K562 (cell line): ENCODE measurements around the gene FCHO1. TPM values are rescaled to one million over a fixed set of nuclear protein-coding genes. Genes with fewer than 3 reads are reported as not detected.

Experiments
- ETV6 ChIP-seq, 3 experiments: fragments of 150-350 bp in 1 of 3; sonication (generic) in 1 of 3; formaldehyde crosslinking in 1 of 3; IDR thresholded peaks; 2 replicates each; pipeline versions ENCODE4 v1.6.1 to v1.8.0; 2014 to 2022; ENCODE audit warnings: borderline replicate concordance in 2 of 3, low read depth in 2 of 3, antibody characterized with exemption in 1 of 3, low read length in 1 of 3, mild to moderate bottlenecking in 1 of 3, missing genetic modification reagents in 1 of 3
- GMEB1 ChIP-seq: fragments of 250-450 bp; sonication (Bioruptor Pico); IDR thresholded peaks from 2 replicates; pipeline ENCODE4 v1.4.0; 2020; ENCODE audit warnings: mild to moderate bottlenecking
- IFI16 ChIP-seq: fragments of 250-450 bp; sonication (Bioruptor Pico); IDR thresholded peaks from 2 replicates; pipeline ENCODE4 v2.1.2; 2022; ENCODE audit warnings: mild to moderate bottlenecking, inconsistent platforms
- MTA3 ChIP-seq: fragments of 450-650 bp; formaldehyde crosslinking; IDR thresholded peaks from 2 replicates; pipeline ENCODE4 v1.6.1; 2017; ENCODE audit warnings: mild to moderate bottlenecking, borderline replicate concordance
- REST ChIP-seq, 2 experiments: fragments of 450-650 bp; formaldehyde crosslinking in 1 of 2; IDR thresholded peaks; 2 replicates each; pipeline versions ENCODE4 v1.4.0 to v1.6.1; 2014 to 2020; ENCODE audit warnings: mild to moderate bottlenecking in 2 of 2, borderline replicate concordance in 1 of 2, low read depth in 1 of 2
- SIN3A ChIP-seq, 2 experiments: fragments of 150-350 bp in 1 of 2; IDR thresholded peaks; 2 replicates each; pipeline ENCODE4 v1.6.1; 2011 to 2016; ENCODE audit warnings: borderline replicate concordance in 2 of 2, low read depth in 2 of 2, low read length in 2 of 2, mild to moderate bottlenecking in 2 of 2, moderate library complexity in 2 of 2; ENCODE audit not compliant: control insufficient read depth in 1 of 2
- STAT6 ChIP-seq: sonication (generic); formaldehyde crosslinking; IDR thresholded peaks from 2 replicates; pipeline ENCODE4 v1.8.1; 2023; ENCODE audit warnings: mild to moderate bottlenecking, missing genetic modification reagents
- TBP ChIP-seq: optimal IDR thresholded peaks from 2 replicates; pipeline ENCODE3; 2011; ENCODE audit warnings: low read depth, low read length, improper control_type of control experiment
- ZFP30 ChIP-seq: fragments of 250-450 bp; sonication (Bioruptor Pico); IDR thresholded peaks from 2 replicates; pipeline ENCODE4 v1.8.0; 2022; ENCODE audit warnings: moderate library complexity, mild to moderate bottlenecking, inconsistent platforms, borderline replicate concordance
- ZFP36 ChIP-seq: fragments of 150-350 bp; IDR thresholded peaks from 2 replicates; pipeline ENCODE4 v1.6.1; 2018; ENCODE audit warnings: low read length, low read depth; ENCODE audit not compliant: partially characterized antibody
- ZNF408 ChIP-seq: fragments of 250-450 bp; sonication (Bioruptor Pico); IDR thresholded peaks from 2 replicates; pipeline ENCODE4 v1.4.0; 2020; ENCODE audit warnings: low read depth, mild to moderate bottlenecking, moderate library complexity
- ZNF589 ChIP-seq: fragments of 200-800 bp; sonication (Bioruptor generic); IDR thresholded peaks from 2 replicates; pipeline ENCODE4 v1.6.1; 2016; ENCODE audit warnings: low read depth, missing genetic modification characterization, missing compliant biosample characterization
- polyA plus RNA-seq, 8 experiments: library from polyadenylated mRNA; depleted of rRNA in 4 of 8; stranded (reverse) in 5 of 8; unstranded in 3 of 8; fragments of >200 nt; fragmentation: Nextera tagmentation in 2 of 8; fragmentation: Illumina TruSeq in 1 of 8; extraction: Ambion mirVana in 2 of 8; extraction: Trizol in 1 of 8; gene quantifications; 2 replicates each; pipeline versions ENCODE4 v1.2.1 to v1.2.3, GENCODE V29; 2011 to 2014; ENCODE audit warnings: inconsistent platforms in 1 of 8, missing spikeins in 1 of 8
- total RNA-seq, 7 experiments: library from RNA; depleted of rRNA in 6 of 7; stranded (reverse); fragments of >200 nt in 6 of 7; fragmentation: Illumina TruSeq in 2 of 7; extraction: Trizol in 2 of 7; gene quantifications; 2 replicates each; pipeline versions ENCODE4 v1.2.1 to v1.2.3, GENCODE V29; 2011 to 2021; ENCODE audit warnings: low replicate concordance in 1 of 7

FCHO1 gene
- total and polyA plus RNA-seq, 9 of the 15 experiments (the other 6 are each of a cell fraction or from before 2014, with no cell fraction given) = 0.21 to 58.9 (median 18.3) TPM

- TF ChIP-seq STAT6 (CRISPR knock-in tag) (no peak), ZNF589 (CRISPR knock-in tag) (no peak), SIN3A (IDR thresholded peaks at IDR 0.05; ENCODE audit: borderline replicate concordance in 2 of 2, control insufficient read depth in 1 of 2, low read depth in 2 of 2, low read length in 2 of 2) (no peak), ZFP36 (peak; percentile 87), TBP (no peak), IFI16 (CRISPR knock-in tag) (no peak), REST (IDR thresholded peaks at IDR 0.05; ENCODE audit: borderline replicate concordance) (0 out of 2 replicates have a peak, but pooled peaks have one; percentile 6), REST (CRISPR knock-in tag; IDR thresholded peaks at IDR 0.05; ENCODE audit: low read depth) (no peak), ETV6 (IDR thresholded peaks at IDR 0.05; ENCODE audit: borderline replicate concordance in 1 of 2, low read depth in 2 of 2, low read length in 1 of 2) (no peak), ETV6 (CRISPR knock-in tag; IDR thresholded peaks at IDR 0.05; ENCODE audit: borderline replicate concordance) (no peak), GMEB1 (no peak), ZFP30 (CRISPR knock-in tag) (no peak), ZNF408 (CRISPR knock-in tag) (no peak), MTA3 (peak; percentile 77; the same call in 1 of the 2 replicates)
These were observed 43.6 kb downstream of the FCHO1 start, which contains the start of gene B3GNT3 (continued) for GRCh38 chr19:17794731-17795494.
